Neural cell (in vitro differentiated cells): ENCODE measurements around the gene SH3BP4.

ENCODE experiments used
- EP300 ChIP-seq: fragments of 450-650 bp; conservative IDR thresholded peaks from 2 replicates; pipeline ENCODE4 v1.6.1; 2014; ENCODE audit warnings: antibody characterized with exemption, mild to moderate bottlenecking, moderate library complexity; ENCODE audit not compliant: poor library complexity, severe bottlenecking
- TF ChIP-seq, protein P1 (sequence below): fragments of 450-650 bp; IDR thresholded peaks from 2 replicates; pipeline ENCODE4 v1.5.1; 2014; ENCODE audit warnings: antibody characterized with exemption, mild to moderate bottlenecking, moderate library complexity; ENCODE audit not compliant: poor library complexity, severe bottlenecking

DNA sequence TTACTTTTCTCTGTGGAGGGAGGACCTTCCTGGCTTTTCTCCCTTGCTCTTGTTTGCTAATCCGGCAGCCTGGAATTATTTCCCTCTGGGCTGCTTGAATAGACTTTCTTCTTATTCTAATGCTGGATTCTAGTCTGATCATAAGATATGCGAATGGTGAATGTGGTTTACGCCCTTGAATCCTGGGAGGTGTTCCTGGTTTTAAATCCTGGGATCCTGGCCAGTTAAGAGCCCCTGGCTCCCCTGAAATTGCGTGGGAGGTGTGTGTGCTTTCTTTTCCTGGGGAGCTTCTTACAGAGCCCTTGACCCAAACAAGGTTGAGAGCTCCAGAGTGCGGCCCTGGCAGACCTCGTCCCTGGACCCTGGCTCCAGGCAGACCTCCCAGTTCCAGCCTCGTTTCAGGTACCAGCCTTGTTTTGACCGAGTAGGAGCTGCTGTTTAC is 2.8 kb downstream of the SH3BP4 start:
- TF ChIP-seq EP300, result no peak
- TF ChIP-seq, protein P1, sequence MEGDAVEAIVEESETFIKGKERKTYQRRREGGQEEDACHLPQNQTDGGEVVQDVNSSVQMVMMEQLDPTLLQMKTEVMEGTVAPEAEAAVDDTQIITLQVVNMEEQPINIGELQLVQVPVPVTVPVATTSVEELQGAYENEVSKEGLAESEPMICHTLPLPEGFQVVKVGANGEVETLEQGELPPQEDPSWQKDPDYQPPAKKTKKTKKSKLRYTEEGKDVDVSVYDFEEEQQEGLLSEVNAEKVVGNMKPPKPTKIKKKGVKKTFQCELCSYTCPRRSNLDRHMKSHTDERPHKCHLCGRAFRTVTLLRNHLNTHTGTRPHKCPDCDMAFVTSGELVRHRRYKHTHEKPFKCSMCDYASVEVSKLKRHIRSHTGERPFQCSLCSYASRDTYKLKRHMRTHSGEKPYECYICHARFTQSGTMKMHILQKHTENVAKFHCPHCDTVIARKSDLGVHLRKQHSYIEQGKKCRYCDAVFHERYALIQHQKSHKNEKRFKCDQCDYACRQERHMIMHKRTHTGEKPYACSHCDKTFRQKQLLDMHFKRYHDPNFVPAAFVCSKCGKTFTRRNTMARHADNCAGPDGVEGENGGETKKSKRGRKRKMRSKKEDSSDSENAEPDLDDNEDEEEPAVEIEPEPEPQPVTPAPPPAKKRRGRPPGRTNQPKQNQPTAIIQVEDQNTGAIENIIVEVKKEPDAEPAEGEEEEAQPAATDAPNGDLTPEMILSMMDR, result no peak
